Small intestine (tissue), 7 donors: ENCODE measurements around the gene ANKAR. TPM values are rescaled to one million over a fixed set of nuclear protein-coding genes. Genes with fewer than 3 reads are reported as not detected.
"Not testable (repeated sequence)": the region's sequence is repeated elsewhere in the genome, so short reads cannot be mapped to it uniquely, and the experiment has no call there.

ENCODE experiments used
- DNase-seq, 2 donors: peaks; one replicate each; pipeline versions ENCODE4 v3.0.0 to v3.0.0-alpha.2; 2013
- FAIRE-seq: peaks from 2 replicates; lab custom pipeline; 2012; peaks lifted over from hg19 to GRCh38; lab: Jason Lieb, UNC
- H3K27ac ChIP-seq, 3 donors: one replicate each; pipeline ENCODE4 v1.5.1; 2013; ENCODE audit warnings: low read length in 2 of 3, mild to moderate bottlenecking in 2 of 3, control low read depth in 1 of 3, inconsistent platforms in 1 of 3, low read depth in 1 of 3, moderate library complexity in 1 of 3
- H3K27me3 ChIP-seq, 3 donors: one replicate each; pipeline ENCODE4 v1.6.1; 2013; ENCODE audit warnings: low read length in 3 of 3, inconsistent platforms in 1 of 3; ENCODE audit not compliant: control insufficient read depth in 3 of 3, insufficient read depth in 3 of 3
- H3K36me3 ChIP-seq, 3 donors: one replicate each; pipeline ENCODE4 v1.6.1; 2013; ENCODE audit warnings: low read length in 3 of 3, inconsistent platforms in 1 of 3, low read depth in 1 of 3, mild to moderate bottlenecking in 1 of 3, moderate library complexity in 1 of 3; ENCODE audit not compliant: control insufficient read depth in 3 of 3, insufficient read depth in 2 of 3
- H3K4me1 ChIP-seq, 3 donors: one replicate each; pipeline ENCODE4 v1.6.1; 2013; ENCODE audit warnings: low read length in 2 of 3, inconsistent platforms in 1 of 3, low read depth in 1 of 3, mild to moderate bottlenecking in 1 of 3, moderate library complexity in 1 of 3; ENCODE audit not compliant: control insufficient read depth in 3 of 3, insufficient read depth in 2 of 3
- H3K4me3 ChIP-seq, 3 donors: one replicate each; pipeline ENCODE4 v1.5.1; 2013; ENCODE audit warnings: low read length in 3 of 3, control low read depth in 1 of 3, inconsistent platforms in 1 of 3, low read depth in 1 of 3, mild to moderate bottlenecking in 1 of 3, moderate library complexity in 1 of 3
- H3K9me3 ChIP-seq, 2 donors: one replicate each; pipeline ENCODE4 v1.6.1; 2013; ENCODE audit warnings: low read depth in 1 of 2, low read length in 1 of 2; ENCODE audit not compliant: control insufficient read depth in 2 of 2, insufficient read depth in 1 of 2
- WGBS, 3 donors: extraction: QIAGEN DNeasy Blood & Tissue Kit; methylation state at CpG; one replicate each; pipeline ENCODE4 v1.1.7; 2013; 5-methylcytosine and 5-hydroxymethylcytosine counted together
- polyA plus RNA-seq, 4 donors: library from polyadenylated mRNA; stranded (reverse) in 3 of 4; unstranded in 1 of 4; fragments of 200-250 nt in 3 of 4; fragments of 120-200 nt in 1 of 4; gene quantifications; one replicate each; pipeline versions ENCODE4 v1.2.1 to v1.2.3, GENCODE V29; 2013
- donor health status: healthy with polysubstance abuse.
- donor health status: control.
- donor health status: control.
- donor health status: Bipolar disorder and iron deficiency.
- donor health status: healthy.

ANKAR gene
- polyA plus RNA-seq, 4 donors: 0.45 to 8.1 (median 1.2) TPM

- peak overlapping the region in 2 of 3 donors; percentile 88 to 98 for H3K4me3 ChIP-seq
- peaks cover 0 to 12% (median 5%) of the 10 kb centered on the region in 3 donors for H3K36me3 ChIP-seq
- 33 to 61% (median 37%) methylated on average over 5 of the region's 5 CpGs for WGBS, 3 donors
- H3K27me3 ChIP-seq: no peaks in the 10 kb centered on the region
- H3K27ac ChIP-seq: no peak overlapping the region
- H3K4me1 ChIP-seq: peaks cover 2 to 7% (median 3%) of the 10 kb centered on the region in 3 donors
- FAIRE-seq: no peak
- no peak for DNase-seq
- no peaks in the 10 kb centered on the region for H3K9me3 ChIP-seq
Measured at GRCh38 chr2:189662669-189663226, 11.7 kb upstream of the ANKAR start.

DNA sequence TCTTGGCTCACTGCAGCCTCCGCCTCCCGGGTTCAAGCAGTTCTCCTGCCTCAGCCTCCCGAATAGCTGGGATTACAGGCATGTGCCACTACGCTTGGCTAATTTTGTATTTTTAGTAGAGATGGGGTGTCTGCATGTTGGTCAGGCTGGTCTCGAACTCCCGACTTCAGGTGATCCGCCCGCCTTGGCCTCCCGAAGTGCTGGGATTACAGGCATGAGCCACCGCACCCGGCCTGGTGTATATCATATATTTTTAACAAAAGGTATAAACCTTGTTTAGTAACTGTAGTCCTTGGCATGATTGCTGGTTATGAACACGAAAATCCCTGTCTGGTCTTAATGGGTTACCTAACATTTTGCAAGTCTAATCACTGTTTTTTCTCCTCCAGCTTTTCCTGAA lies 11.2 kb upstream of the ANKAR start:
- H3K9me3 ChIP-seq, FAIRE-seq, H3K4me3 ChIP-seq, DNase-seq, H3K27me3 ChIP-seq, H3K4me1 ChIP-seq, H3K27ac ChIP-seq: not testable (repeated sequence)
- WGBS, 3 donors: 95 to 98% (median 96%) methylated on average over 12 of the region's 12 CpGs
- peaks cover 0 to 12% (median 8%) of the 10 kb centered on the region in 3 donors for H3K36me3 ChIP-seq

GRCh38 chr2:189669913-189670312 lies 4.6 kb upstream of the ANKAR start:
- peaks cover 0 to 4% (median 0%) of the 10 kb centered on the region in 3 donors for H3K4me1 ChIP-seq
- 91 to 94% (median 94%) methylated on average over 5 of the region's 5 CpGs for WGBS, 3 donors
- no peak overlapping the region for H3K27ac ChIP-seq
- no peak for DNase-seq
- peaks cover 0 to 18% (median 15%) of the 10 kb centered on the region in 3 donors for H3K36me3 ChIP-seq
- H3K27me3 ChIP-seq: no peaks in the 10 kb centered on the region
- H3K9me3 ChIP-seq: no peaks in the 10 kb centered on the region
- no peak for FAIRE-seq
- H3K4me3 ChIP-seq: no peak overlapping the region

DNA sequence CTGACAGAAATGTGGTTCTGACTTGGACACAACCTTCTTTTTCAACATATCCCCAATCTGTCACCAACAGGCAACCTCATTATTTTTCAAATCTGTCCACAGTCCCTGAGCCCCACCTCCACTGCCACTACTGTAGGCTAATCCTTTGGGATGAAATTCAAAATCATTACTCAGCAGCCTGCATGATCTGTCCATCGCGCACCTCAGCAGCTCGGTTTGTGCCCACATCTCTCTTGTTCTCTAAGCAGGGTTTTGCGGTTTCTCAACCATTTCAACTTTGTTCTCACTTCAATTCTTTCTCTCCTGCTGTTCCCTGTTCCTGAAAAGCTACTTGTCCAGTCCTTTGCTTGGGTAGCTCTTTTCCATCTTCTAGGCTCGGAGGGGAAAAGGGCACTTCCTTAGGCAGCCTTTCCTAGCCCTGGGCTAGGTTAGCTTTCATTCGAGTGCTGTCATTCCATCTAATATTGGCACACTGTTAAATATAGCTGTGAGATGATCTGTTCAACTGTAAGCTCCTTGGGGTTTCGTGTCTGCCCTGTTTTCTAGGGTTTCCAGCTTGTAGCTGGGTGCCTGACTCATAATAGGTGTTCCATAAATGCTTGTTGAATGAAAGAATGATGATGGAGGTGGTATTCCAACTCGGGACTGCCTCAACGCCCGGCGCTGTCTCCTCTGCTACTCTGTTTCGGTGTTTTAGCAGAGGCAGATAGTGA lies 653 bp upstream of the ANKAR start:
- Histone ChIP-seq H3K27ac (peak overlapping the region; percentile 94 to 95 (median 95)), H3K4me1 (peaks cover 0 to 10% (median 4%) of the 10 kb centered on the region in 3 donors), H3K4me3 (peak overlapping the region in 2 of 3 donors; percentile 57 to 88), H3K27me3 (no peaks in the 10 kb centered on the region), H3K9me3 (no peaks in the 10 kb centered on the region), H3K36me3 (peaks cover 0 to 12% (median 3%) of the 10 kb centered on the region in 3 donors)
- 36 to 42% (median 40%) methylated on average over 12 of the region's 12 CpGs for WGBS, 3 donors
- DNase-seq (no peak), FAIRE-seq (no peak)

- FAIRE-seq: no peak
- Histone ChIP-seq H3K27ac (no peak overlapping the region), H3K4me1 (peaks cover 0 to 10% (median 4%) of the 10 kb centered on the region in 3 donors), H3K9me3 (no peaks in the 10 kb centered on the region), H3K27me3 (no peaks in the 10 kb centered on the region), H3K36me3 (peaks cover 0 to 2% (median 0%) of the 10 kb centered on the region in 3 donors), H3K4me3 (no peak overlapping the region)
- no peak for DNase-seq
- WGBS, 3 donors: 76 to 94% (median 89%) methylated on average over 4 of the region's 4 CpGs
Measured at GRCh38 chr2:189676471-189676870, 2.0 kb downstream of the ANKAR start.

DNA sequence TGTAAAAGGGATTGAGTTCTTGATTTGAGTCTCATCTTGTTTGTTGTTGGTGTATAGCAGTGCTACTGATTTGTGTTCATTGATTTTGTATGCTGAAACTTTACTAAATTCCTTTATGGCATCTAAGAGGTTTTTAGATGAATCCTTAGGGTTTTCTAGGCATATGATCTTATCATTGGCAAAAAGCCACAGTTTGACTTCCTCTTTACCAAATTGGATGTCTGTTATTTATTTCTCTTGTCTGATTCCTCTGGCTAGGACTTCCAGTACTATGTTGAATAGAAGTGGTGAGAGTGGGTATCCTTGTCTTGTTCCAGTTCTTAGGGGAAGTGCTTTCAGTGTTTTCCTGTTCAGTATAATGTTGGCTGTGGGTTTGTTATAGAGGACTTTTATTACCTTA lies 4.8 kb downstream of the ANKAR start:
- Histone ChIP-seq H3K9me3 (no peaks in the 10 kb centered on the region), H3K36me3 (no peaks in the 10 kb centered on the region), H3K27ac (no peak overlapping the region), H3K27me3 (no peaks in the 10 kb centered on the region), H3K4me1 (peaks cover 0 to 10% (median 0%) of the 10 kb centered on the region in 3 donors), H3K4me3 (no peak overlapping the region)
- DNase-seq (no peak), FAIRE-seq (no peak)

- FAIRE-seq (no peak), DNase-seq (no peak)
- WGBS, 3 donors: 83 to 94% (median 83%) methylated on average over 1 of the region's 1 CpG
- H3K27me3 ChIP-seq: no peaks in the 10 kb centered on the region
- H3K27ac ChIP-seq: no peak overlapping the region
- H3K36me3 ChIP-seq: peaks cover 0 to 3% (median 0%) of the 10 kb centered on the region in 3 donors
- H3K9me3 ChIP-seq: no peaks in the 10 kb centered on the region
- H3K4me1 ChIP-seq: peaks cover 0 to 5% (median 0%) of the 10 kb centered on the region in 3 donors
- H3K4me3 ChIP-seq: no peak overlapping the region
Measured at GRCh38 chr2:189681203-189681602, 6.7 kb downstream of the ANKAR start.

GRCh38 chr2:189681903-189682302 lies 7.4 kb downstream of the ANKAR start:
- H3K27ac ChIP-seq: no peak overlapping the region

More at GRCh38 chr2:189681903-189682302, 7.4 kb downstream of the ANKAR start:
- Histone ChIP-seq H3K9me3 (no peaks in the 10 kb centered on the region), H3K27me3 (no peaks in the 10 kb centered on the region), H3K4me1 (no peaks in the 10 kb centered on the region), H3K36me3 (peaks cover 0 to 3% (median 0%) of the 10 kb centered on the region in 3 donors), H3K4me3 (no peak overlapping the region)
- DNase-seq (no peak), FAIRE-seq (no peak)
